Measurements from ENCODE around the gene ABCA1.
"Not testable (repeated sequence)": the region's sequence is repeated elsewhere in the genome, so short reads cannot be mapped to it uniquely, and the experiment has no call there.

ABCA1 gene

DNA sequence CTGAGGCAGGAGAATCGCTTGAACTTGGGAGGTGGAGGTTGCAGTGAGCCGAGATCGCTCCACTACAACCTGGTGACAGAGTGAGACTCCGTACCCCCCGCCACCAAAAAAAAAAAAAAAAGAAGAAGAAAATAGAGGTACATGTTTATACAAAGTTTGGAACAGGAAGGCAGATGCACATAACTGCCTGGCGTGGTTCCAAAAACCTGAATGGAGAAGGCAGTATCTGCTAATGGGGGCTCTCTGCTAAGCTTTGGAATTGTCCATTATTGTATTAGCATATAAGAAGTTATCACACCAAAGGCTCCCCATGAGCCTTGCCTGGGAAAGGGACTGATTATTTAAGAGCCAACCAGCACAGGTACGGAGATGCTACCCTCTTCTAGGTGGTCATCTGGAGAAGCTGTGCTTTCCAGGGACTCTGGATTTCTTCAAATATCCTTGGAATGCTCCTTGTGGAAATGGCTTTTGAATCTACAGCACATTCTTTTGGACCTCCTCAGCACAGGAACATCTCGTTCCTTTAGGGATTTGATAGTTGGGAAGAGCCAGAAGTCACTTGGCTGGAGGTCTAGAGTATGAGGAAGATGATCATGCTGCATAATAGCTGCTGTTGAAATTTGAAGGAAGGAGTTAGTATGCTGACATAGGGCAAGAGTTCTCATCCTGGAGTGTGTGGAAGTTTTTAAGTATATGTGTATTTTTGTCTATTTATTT lies 42.5 kb upstream of the ABCA1 start:
- no peaks in the 10 kb centered on the region for H3K9me3 ChIP-seq (ENCODE audit: low read depth, low read length)
- TF ChIP-seq FOXP2 (optimal IDR thresholded peaks at IDR 0.05; ENCODE audit: control extremely low read depth, extremely low read length, insufficient read depth) (no peak), POLR2AphosphoS5 (IDR thresholded peaks at IDR 0.05; ENCODE audit: borderline replicate concordance, low read depth, low read length) (no peak), EZH2 (IDR thresholded peaks at IDR 0.05) (no peak)
- no peak for DNase-seq (ENCODE audit: low read depth, low spot score)
- no peaks in the 10 kb centered on the region for H3K36me3 ChIP-seq (ENCODE audit: insufficient read depth, low read length)
- H3K9ac ChIP-seq (ENCODE audit: insufficient read length), result no peak overlapping the region
- no peak overlapping the region for H3K4me3 ChIP-seq
- no peak overlapping the region for H3K27ac ChIP-seq

- TF ChIP-seq POLR2AphosphoS5 (IDR thresholded peaks at IDR 0.05; ENCODE audit: borderline replicate concordance, low read depth, low read length) (no peak), FOXP2 (optimal IDR thresholded peaks at IDR 0.05; ENCODE audit: control extremely low read depth, extremely low read length, insufficient read depth) (no peak), EZH2 (IDR thresholded peaks at IDR 0.05) (no peak)
- DNase-seq (ENCODE audit: low read depth, low spot score), result no peak
- Histone ChIP-seq H3K9ac (ENCODE audit: insufficient read length) (no peak overlapping the region), H3K9me3 (ENCODE audit: low read depth, low read length) (no peaks in the 10 kb centered on the region), H3K4me3 (peak overlapping the region; percentile 93; the same call in 1 of the 2 replicates), H3K36me3 (ENCODE audit: insufficient read depth, low read length) (no peaks in the 10 kb centered on the region), H3K27ac (no peak overlapping the region)
These were observed 41.2 kb upstream of the ABCA1 start for GRCh38 chr9:104969116-104969515.

- Histone ChIP-seq H3K36me3 (ENCODE audit: insufficient read depth, low read length) (no peaks in the 10 kb centered on the region), H3K9me3 (ENCODE audit: low read depth, low read length) (no peaks in the 10 kb centered on the region), H3K27ac (peak overlapping the region; percentile 90), H3K4me3 (peak overlapping the region; percentile 93), H3K9ac (ENCODE audit: insufficient read length) (peak overlapping the region; percentile 92)
- TF ChIP-seq EZH2 (IDR thresholded peaks at IDR 0.05) (no peak), FOXP2 (optimal IDR thresholded peaks at IDR 0.05; ENCODE audit: control extremely low read depth, extremely low read length, insufficient read depth) (no peak), POLR2AphosphoS5 (IDR thresholded peaks at IDR 0.05; ENCODE audit: borderline replicate concordance, low read depth, low read length) (peak; percentile 70; the same call in 1 of the 2 replicates)
- no peak for DNase-seq (ENCODE audit: low read depth, low spot score)
These were observed 40.3 kb upstream of the ABCA1 start for GRCh38 chr9:104968025-104968982.

GRCh38 chr9:104963076-104963475 lies 35.1 kb upstream of the ABCA1 start:
- DNase-seq (ENCODE audit: low read depth, low spot score), result no peak
- no peak overlapping the region for H3K27ac ChIP-seq
- no peaks in the 10 kb centered on the region for H3K9me3 ChIP-seq (ENCODE audit: low read depth, low read length)
- TF ChIP-seq FOXP2 (optimal IDR thresholded peaks at IDR 0.05; ENCODE audit: control extremely low read depth, extremely low read length, insufficient read depth) (no peak), POLR2AphosphoS5 (IDR thresholded peaks at IDR 0.05; ENCODE audit: borderline replicate concordance, low read depth, low read length) (no peak), EZH2 (IDR thresholded peaks at IDR 0.05) (no peak)
- H3K36me3 ChIP-seq (ENCODE audit: insufficient read depth, low read length), result no peaks in the 10 kb centered on the region
- H3K9ac ChIP-seq (ENCODE audit: insufficient read length), result no peak overlapping the region
- no peak overlapping the region for H3K4me3 ChIP-seq

DNA sequence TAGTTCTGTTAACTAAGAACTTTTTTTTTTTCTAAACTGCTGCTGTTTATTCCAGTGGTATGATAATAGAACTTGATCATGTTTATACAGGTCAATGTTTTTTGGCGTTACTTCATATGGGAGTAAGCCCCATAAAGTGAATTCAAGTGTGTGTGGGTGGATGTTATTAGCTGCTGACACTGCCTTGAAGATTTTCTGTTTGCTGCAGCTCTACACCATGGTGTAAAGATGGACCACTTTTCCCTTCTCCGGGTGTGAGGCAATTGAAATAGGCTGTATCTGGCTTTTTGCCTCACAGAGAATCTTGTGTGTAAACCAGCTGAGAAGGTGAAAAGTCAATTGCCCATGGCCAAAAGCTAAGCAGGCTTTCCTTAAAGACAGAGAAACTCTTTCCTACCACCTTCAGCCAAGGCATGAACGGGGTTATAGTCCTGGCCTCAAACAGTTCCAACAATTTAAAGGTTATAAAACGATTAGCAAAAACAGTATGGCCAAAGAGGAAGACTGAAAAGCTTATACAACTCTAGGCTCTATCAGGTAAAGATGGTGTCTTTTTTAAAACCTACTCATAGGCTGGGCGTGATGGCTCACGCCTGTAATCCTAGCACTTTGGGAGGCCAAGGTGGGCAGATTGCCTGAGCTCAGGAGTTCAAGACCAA lies 33.9 kb upstream of the ABCA1 start:
- Histone ChIP-seq H3K27ac (no peak overlapping the region), H3K9ac (ENCODE audit: insufficient read length) (no peak overlapping the region), H3K9me3 (ENCODE audit: low read depth, low read length) (no peaks in the 10 kb centered on the region), H3K36me3 (ENCODE audit: insufficient read depth, low read length) (no peaks in the 10 kb centered on the region), H3K4me3 (no peak overlapping the region)
- no peak for DNase-seq (ENCODE audit: low read depth, low spot score)
- TF ChIP-seq POLR2AphosphoS5 (IDR thresholded peaks at IDR 0.05; ENCODE audit: borderline replicate concordance, low read depth, low read length), result no peak
- no peak for TF ChIP-seq EZH2 (IDR thresholded peaks at IDR 0.05)
- no peak for TF ChIP-seq FOXP2 (optimal IDR thresholded peaks at IDR 0.05; ENCODE audit: control extremely low read depth, extremely low read length, insufficient read depth)

DNA sequence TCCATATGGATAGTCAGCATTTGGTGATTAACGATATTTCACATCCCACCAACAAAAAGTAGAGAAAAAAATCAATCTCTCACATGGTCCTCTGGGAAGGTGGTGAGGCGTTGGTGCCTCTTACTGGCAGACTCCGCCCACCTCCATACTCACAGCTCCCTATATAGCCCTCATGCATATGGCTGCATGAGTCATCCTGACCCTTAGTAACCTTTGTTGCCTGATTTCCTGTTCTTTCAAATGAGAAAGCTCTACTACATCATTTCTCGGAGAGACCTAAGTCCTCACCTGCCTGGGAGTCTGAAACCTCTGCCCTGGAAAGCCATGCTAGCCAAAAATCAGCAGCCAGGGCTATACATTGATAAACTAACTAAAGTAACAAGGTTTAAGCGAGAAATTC lies 33.3 kb upstream of the ABCA1 start:
- TF ChIP-seq FOXP2 (optimal IDR thresholded peaks at IDR 0.05; ENCODE audit: control extremely low read depth, extremely low read length, insufficient read depth), result no peak
- no peak for TF ChIP-seq POLR2AphosphoS5 (IDR thresholded peaks at IDR 0.05; ENCODE audit: borderline replicate concordance, low read depth, low read length)
- TF ChIP-seq EZH2 (IDR thresholded peaks at IDR 0.05), result no peak
- H3K4me3 ChIP-seq, result no peak overlapping the region
- H3K9me3 ChIP-seq (ENCODE audit: low read depth, low read length), result no peaks in the 10 kb centered on the region
- no peak overlapping the region for H3K9ac ChIP-seq (ENCODE audit: insufficient read length)
- DNase-seq (ENCODE audit: low read depth, low spot score), result no peak
- no peaks in the 10 kb centered on the region for H3K36me3 ChIP-seq (ENCODE audit: insufficient read depth, low read length)
- no peak overlapping the region for H3K27ac ChIP-seq

- DNase-seq (ENCODE audit: low read depth, low spot score), result no peak
- no peak for TF ChIP-seq FOXP2 (optimal IDR thresholded peaks at IDR 0.05; ENCODE audit: control extremely low read depth, extremely low read length, insufficient read depth)
- TF ChIP-seq POLR2AphosphoS5 (IDR thresholded peaks at IDR 0.05; ENCODE audit: borderline replicate concordance, low read depth, low read length), result no peak
- no peak for TF ChIP-seq EZH2 (IDR thresholded peaks at IDR 0.05)
- Histone ChIP-seq H3K4me3 (no peak overlapping the region), H3K9me3 (ENCODE audit: low read depth, low read length) (no peaks in the 10 kb centered on the region), H3K9ac (ENCODE audit: insufficient read length) (no peak overlapping the region), H3K36me3 (ENCODE audit: insufficient read depth, low read length) (no peaks in the 10 kb centered on the region), H3K27ac (no peak overlapping the region)
These were observed 32.7 kb upstream of the ABCA1 start for GRCh38 chr9:104960662-104961061.

DNA sequence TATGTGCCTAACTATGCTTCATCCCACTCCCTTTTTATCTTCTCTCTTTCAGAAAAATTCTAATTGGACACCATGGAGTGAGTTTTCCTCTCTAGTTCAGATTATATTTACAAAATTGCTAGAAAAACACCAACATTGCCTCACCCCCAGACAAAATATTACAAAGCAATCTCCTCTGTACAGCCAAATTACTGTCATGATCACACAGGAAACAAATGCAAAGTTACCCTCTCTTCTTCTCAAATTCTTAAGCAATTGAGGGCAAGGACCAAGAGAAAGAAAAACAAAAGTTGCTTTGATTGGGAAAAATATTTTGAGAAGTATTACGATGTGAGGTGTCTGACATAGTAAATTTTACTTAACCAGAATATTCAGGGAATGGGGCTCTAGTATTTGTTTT lies 30.8 kb upstream of the ABCA1 start:
- H3K27ac ChIP-seq, result no peak overlapping the region
- no peak overlapping the region for H3K4me3 ChIP-seq
- TF ChIP-seq FOXP2 (optimal IDR thresholded peaks at IDR 0.05; ENCODE audit: control extremely low read depth, extremely low read length, insufficient read depth) (no peak), POLR2AphosphoS5 (IDR thresholded peaks at IDR 0.05; ENCODE audit: borderline replicate concordance, low read depth, low read length) (no peak), EZH2 (IDR thresholded peaks at IDR 0.05) (no peak)
- no peak for DNase-seq (ENCODE audit: low read depth, low spot score)
- H3K9me3 ChIP-seq (ENCODE audit: low read depth, low read length), result no peaks in the 10 kb centered on the region
- no peak overlapping the region for H3K9ac ChIP-seq (ENCODE audit: insufficient read length)
- no peaks in the 10 kb centered on the region for H3K36me3 ChIP-seq (ENCODE audit: insufficient read depth, low read length)

DNA sequence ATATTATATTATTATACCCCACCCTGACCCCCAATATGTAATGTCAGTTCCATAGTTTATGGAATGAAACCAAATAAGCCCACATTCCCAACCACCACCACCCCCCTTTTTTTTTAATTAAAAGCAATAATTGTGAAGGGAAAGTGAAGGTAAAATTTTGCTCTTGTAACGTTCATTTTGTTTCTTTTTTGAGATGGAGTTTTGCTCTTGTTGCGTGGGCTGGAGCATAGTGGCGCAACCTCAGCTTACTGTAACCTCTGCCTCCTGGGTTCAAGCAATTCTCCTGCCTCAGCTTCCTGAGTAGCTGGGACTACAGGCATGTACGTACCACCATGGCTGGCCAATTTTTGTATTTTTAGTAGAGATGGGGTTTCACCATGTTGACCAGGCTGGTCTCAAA lies 30.1 kb upstream of the ABCA1 start:
- H3K4me3 ChIP-seq; H3K27ac ChIP-seq; H3K36me3 ChIP-seq (ENCODE audit: insufficient read depth, low read length); H3K9ac ChIP-seq (ENCODE audit: insufficient read length); H3K9me3 ChIP-seq (ENCODE audit: low read depth, low read length); DNase-seq (ENCODE audit: low read depth, low spot score): not testable (repeated sequence)
